HL-60 (cell line): ENCODE results near the gene PRICKLE4.

ENCODE experiments used
- CTCF ChIP-seq: IDR thresholded peaks from one replicate; pipeline ENCODE4 v1.5.1; 2011; ENCODE audit warnings: low read length, control low read depth, inconsistent platforms; ENCODE audit not compliant: insufficient read depth
- GABPA ChIP-seq: IDR thresholded peaks from 2 replicates; pipeline ENCODE4 v1.6.1; 2012; ENCODE audit warnings: low read depth
- POLR2AphosphoS5 ChIP-seq: IDR thresholded peaks from 2 replicates; pipeline ENCODE4 v1.6.1; 2012; ENCODE audit warnings: low read depth
- TF ChIP-seq, protein P1 (sequence below): IDR thresholded peaks from 2 replicates; pipeline ENCODE4 v1.6.1; 2012; ENCODE audit warnings: low read depth; ENCODE audit not compliant: insufficient replicate concordance

DNA sequence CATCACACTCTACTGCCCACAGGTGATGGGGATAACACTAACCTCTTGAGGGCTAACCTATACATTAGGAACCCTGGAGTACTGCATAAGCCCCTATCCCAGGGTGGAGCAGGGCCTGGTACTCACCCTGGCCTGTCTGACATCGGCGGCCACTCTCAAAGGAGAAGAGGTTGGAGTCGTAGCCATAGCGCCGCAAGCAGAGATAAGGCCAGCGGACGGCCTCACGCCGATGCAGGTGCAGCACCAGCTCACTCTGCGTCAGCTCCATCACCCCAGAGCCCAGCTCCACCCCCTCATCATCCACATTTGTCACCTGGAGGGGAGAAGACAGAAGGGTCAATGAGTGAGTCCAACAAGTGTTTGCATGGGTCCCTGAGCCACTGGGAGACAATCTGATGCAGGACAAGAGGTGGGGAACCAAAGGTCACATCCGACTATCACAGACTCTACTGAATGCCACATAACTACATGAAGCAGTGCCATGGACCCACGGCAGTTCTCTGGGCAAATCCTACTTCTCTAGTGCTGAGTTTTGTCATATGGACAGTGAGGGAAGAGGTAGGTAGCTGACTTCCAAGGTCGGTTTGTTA lies 5.2 kb upstream of the PRICKLE4 start:
- TF ChIP-seq CTCF (no peak), POLR2AphosphoS5 (no peak), GABPA (no peak)
- TF ChIP-seq, protein P1, sequence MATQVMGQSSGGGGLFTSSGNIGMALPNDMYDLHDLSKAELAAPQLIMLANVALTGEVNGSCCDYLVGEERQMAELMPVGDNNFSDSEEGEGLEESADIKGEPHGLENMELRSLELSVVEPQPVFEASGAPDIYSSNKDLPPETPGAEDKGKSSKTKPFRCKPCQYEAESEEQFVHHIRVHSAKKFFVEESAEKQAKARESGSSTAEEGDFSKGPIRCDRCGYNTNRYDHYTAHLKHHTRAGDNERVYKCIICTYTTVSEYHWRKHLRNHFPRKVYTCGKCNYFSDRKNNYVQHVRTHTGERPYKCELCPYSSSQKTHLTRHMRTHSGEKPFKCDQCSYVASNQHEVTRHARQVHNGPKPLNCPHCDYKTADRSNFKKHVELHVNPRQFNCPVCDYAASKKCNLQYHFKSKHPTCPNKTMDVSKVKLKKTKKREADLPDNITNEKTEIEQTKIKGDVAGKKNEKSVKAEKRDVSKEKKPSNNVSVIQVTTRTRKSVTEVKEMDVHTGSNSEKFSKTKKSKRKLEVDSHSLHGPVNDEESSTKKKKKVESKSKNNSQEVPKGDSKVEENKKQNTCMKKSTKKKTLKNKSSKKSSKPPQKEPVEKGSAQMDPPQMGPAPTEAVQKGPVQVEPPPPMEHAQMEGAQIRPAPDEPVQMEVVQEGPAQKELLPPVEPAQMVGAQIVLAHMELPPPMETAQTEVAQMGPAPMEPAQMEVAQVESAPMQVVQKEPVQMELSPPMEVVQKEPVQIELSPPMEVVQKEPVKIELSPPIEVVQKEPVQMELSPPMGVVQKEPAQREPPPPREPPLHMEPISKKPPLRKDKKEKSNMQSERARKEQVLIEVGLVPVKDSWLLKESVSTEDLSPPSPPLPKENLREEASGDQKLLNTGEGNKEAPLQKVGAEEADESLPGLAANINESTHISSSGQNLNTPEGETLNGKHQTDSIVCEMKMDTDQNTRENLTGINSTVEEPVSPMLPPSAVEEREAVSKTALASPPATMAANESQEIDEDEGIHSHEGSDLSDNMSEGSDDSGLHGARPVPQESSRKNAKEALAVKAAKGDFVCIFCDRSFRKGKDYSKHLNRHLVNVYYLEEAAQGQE, result no peak
